Activated naive CD8-positive, alpha-beta T cell treated with anti-CD3 and anti-CD28 coated beads for 36 hours (primary cell): ENCODE data around the gene CAPRIN1. TPM values are rescaled to one million over a fixed set of nuclear protein-coding genes. Genes with fewer than 3 reads are reported as not detected.

Experiments used
- total RNA-seq, 2 experiments: library from RNA; stranded (reverse); gene quantifications; one replicate each; pipeline ENCODE4 v1.2.3, GENCODE V29; 2021

CAPRIN1 gene
- total RNA-seq, 2 experiments from 2014 or later: 313 to 342 TPM

Other genes with a start within 250 kb of the CAPRIN1 start
- gene LMO2, start 159.7 kb upstream of the CAPRIN1 start, total RNA-seq: under 1 TPM; 0.14 to 0.21 TPM
- gene NAT10, start 53.9 kb downstream of the CAPRIN1 start, total RNA-seq: 100 to 1,000 TPM; 160 to 169 TPM